Testis (tissue), 3 donors: ENCODE results near the gene GCM1. TPM values are rescaled to one million over a fixed set of nuclear protein-coding genes. Genes with fewer than 3 reads are reported as not detected.

Experiments
- DNase-seq: peaks from one replicate; pipeline ENCODE4 v3.0.0-alpha.2; 2019
- H3K27ac ChIP-seq, 2 donors: fragments of 200-600 bp; sonication (generic); one replicate each; pipeline ENCODE4 v1.5.1; 2019
- H3K27me3 ChIP-seq: fragments of 200-600 bp; sonication (generic); one replicate; pipeline ENCODE4 v1.5.1; 2019
- H3K36me3 ChIP-seq: fragments of 200-600 bp; sonication (generic); one replicate; pipeline ENCODE4 v1.5.1; 2017; ENCODE audit warnings: low read depth; ENCODE audit errors: missing control alignments
- H3K4me1 ChIP-seq: fragments of 200-600 bp; sonication (generic); one replicate; pipeline ENCODE4 v1.5.1; 2019
- H3K4me3 ChIP-seq, 2 donors: fragments of 200-600 bp; sonication (generic); one replicate each; pipeline ENCODE4 v1.5.1; 2017 to 2019
- H3K9me3 ChIP-seq: fragments of 200-600 bp; sonication (generic); one replicate; pipeline ENCODE4 v1.5.1; 2017
- CTCF ChIP-seq, 3 experiments: fragments of 450-650 bp in 2 of 3; fragments of 200-600 bp in 1 of 3; sonication (generic) in 1 of 3; IDR thresholded peaks; one replicate each; pipeline ENCODE4 v1.5.1; 2016 to 2019; ENCODE audit warnings: antibody characterized with exemption in 3 of 3, mild to moderate bottlenecking in 2 of 3, moderate library complexity in 1 of 3
- POLR2A ChIP-seq: fragments of 450-650 bp; IDR thresholded peaks from one replicate; pipeline ENCODE4 v1.6.1; 2017; ENCODE audit warnings: antibody characterized with exemption, mild to moderate bottlenecking, moderate library complexity
- WGBS, 2 donors: methylation state at CpG; one replicate each; pipeline ENCODE4 v1.1.5; 2018; 5-methylcytosine and 5-hydroxymethylcytosine counted together
- intact Hi-C: fragments of 100-400 bp; cut with DNase I; formaldehyde crosslinking; loops from one replicate; pipeline ENCODE4 v1.15.1; 2023; ENCODE audit warnings: low total_unique reads
- polyA plus RNA-seq: library from polyadenylated mRNA; stranded (reverse); fragments of 350-450 nt; fragmentation: Illumina TruSeq; extraction: RNeasy Lipid Tissue Mini Kit (QIAGEN cat#74804); gene quantifications from one replicate; pipeline ENCODE4 v1.2.3, GENCODE V29; 2014; ENCODE audit warnings: low read depth, low replicate concordance; ENCODE audit not compliant: insufficient read depth
- small RNA-seq, 2 donors: library from RNA; depleted of rRNA; stranded (forward); fragments of <200 nt; gene quantifications; one replicate each; pipeline ENCODE3, GENCODE V24; 2016
- total RNA-seq, 2 donors: library from RNA; depleted of rRNA; stranded (reverse); fragments of >200 nt; gene quantifications; one replicate each; pipeline ENCODE4 v1.2.3, GENCODE V29; 2016

The GCM1 gene
- total and polyA plus RNA-seq, 3 donors from 2014 or later, result 0.47 to 0.90 (median 0.68) TPM

DNA sequence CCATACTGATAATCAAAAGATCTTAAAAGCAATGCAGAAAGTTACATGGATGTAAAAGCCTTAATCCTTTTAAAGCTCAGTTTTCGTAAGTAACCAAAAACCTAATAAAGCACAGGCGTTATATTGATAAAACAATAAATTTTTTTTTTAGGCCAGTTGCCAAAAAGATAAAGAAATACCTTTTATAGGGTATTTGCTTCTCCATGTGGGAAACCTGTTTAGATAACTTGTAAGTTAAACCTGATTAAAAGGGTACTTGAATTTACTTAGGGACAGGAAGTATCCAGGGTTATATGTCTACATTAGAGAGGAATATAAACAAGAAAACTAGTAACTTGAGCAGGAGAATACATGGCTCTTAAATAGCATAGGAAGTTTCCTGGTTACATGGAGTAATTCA, 62.3 kb downstream of the GCM1 start:
- DNase-seq, result no peak
- Histone ChIP-seq H3K27me3 (no peaks in the 10 kb centered on the region), H3K36me3 (peaks cover 9% of the 10 kb centered on the region), H3K27ac (peak overlapping the region; percentile 0 to 50), H3K9me3 (no peaks in the 10 kb centered on the region), H3K4me1 (no peaks in the 10 kb centered on the region), H3K4me3 (no peak overlapping the region)
- 39 to 51% methylated on average over 2 of the region's 2 CpGs for WGBS, 2 donors
- TF ChIP-seq POLR2A (no peak), CTCF (IDR thresholded peaks at IDR 0.05) (no peak)
- intact Hi-C loops, result no loop called here

DNA sequence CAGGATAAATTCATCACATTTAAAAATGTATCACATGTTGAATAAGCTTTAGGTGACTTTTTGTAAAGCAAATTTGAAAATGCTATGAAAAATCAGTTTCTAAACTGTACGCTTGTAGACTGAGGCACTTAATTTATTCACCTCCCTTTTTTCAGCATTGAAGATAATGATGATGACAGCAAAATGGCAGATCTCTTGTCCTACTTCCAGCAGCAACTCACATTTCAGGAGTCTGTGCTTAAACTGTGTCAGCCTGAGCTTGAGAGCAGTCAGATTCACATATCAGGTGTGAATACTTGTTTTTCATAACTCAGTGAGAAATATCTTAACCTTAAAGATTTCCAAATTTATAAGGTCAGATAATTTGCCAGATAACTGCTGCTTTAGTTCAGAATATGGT, 67.8 kb downstream of the GCM1 start:
- Histone ChIP-seq H3K4me1 (no peaks in the 10 kb centered on the region), H3K27me3 (no peaks in the 10 kb centered on the region), H3K9me3 (no peaks in the 10 kb centered on the region), H3K27ac (no peak overlapping the region), H3K4me3 (no peak overlapping the region), H3K36me3 (peaks cover 9% of the 10 kb centered on the region)
- no peak for DNase-seq
- intact Hi-C loops, result no loop called here
- 88 to 98% methylated on average over 1 of the region's 1 CpG for WGBS, 2 donors
- TF ChIP-seq POLR2A (no peak), CTCF (IDR thresholded peaks at IDR 0.05) (no peak)

Small RNAs within 50 kb of the gene (small RNA-seq; reads per million reads assigned to genes)
- gene RN7SL244P, result 0 reads per million in 2 donors
- 0 reads per million in 2 donors for gene RNU6-464P

Other genes with a start within 250 kb of the GCM1 start
- 10 to 100 TPM; 26.7 to 28.7 TPM for gene GSTA3, start 239.1 kb downstream of the GCM1 start, total RNA-seq
- 8.9 TPM for gene GSTA3, start 239.1 kb downstream of the GCM1 start, polyA plus RNA-seq
- 10 to 100 TPM; 87.3 to 91.5 TPM for gene GSTA4, start 153.6 kb downstream of the GCM1 start, total RNA-seq
- 63.1 TPM for gene GSTA4, start 153.6 kb downstream of the GCM1 start, polyA plus RNA-seq
- gene CILK1, start 87.0 kb downstream of the GCM1 start, total RNA-seq, result 10 to 100 TPM; 18.2 to 20.2 TPM
- gene CILK1, start 87.0 kb downstream of the GCM1 start, polyA plus RNA-seq, result 9.9 TPM
- gene FBXO9, start 83.4 kb downstream of the GCM1 start, total RNA-seq, result 10 to 100 TPM; 75.1 to 81.6 TPM
- gene FBXO9, start 83.4 kb downstream of the GCM1 start, polyA plus RNA-seq, result 76.6 TPM
- 100 to 1,000 TPM; 206 to 214 TPM for gene ELOVL5, start 200.1 kb upstream of the GCM1 start, total RNA-seq
- 190 TPM for gene ELOVL5, start 200.1 kb upstream of the GCM1 start, polyA plus RNA-seq